DND-41 (cell line): Measurements from ENCODE around the gene MRM2.
"Not testable (repeated sequence)": the region's sequence is repeated elsewhere in the genome, so short reads cannot be mapped to it uniquely, and the experiment has no call there.

ENCODE experiments used
- ATAC-seq: fragments of 200-7000 bp; cut with Tn5 transposase; 3 replicates; pipeline ENCODE4 v1.9.1; 2021; ENCODE audit warnings: low read depth; ENCODE audit not compliant: insufficient read depth
- DNase-seq: peaks from one replicate; pipeline ENCODE4 v3.0.0-alpha.2; 2020
- H2AFZ ChIP-seq: 2 replicates; pipeline ENCODE4 v1.6.0; 2012; ENCODE audit warnings: low read depth, low read length
- H3K27ac ChIP-seq: 2 replicates; pipeline ENCODE4 v1.5.1; 2012; ENCODE audit warnings: low read length, inconsistent platforms
- H3K27me3 ChIP-seq: fragments of 200-600 bp; sonication (generic); 2 replicates; pipeline ENCODE4 v1.6.0; 2012; ENCODE audit warnings: low read length, mild to moderate bottlenecking, inconsistent platforms; ENCODE audit not compliant: insufficient read depth, poor library complexity
- H3K36me3 ChIP-seq: 2 replicates; pipeline ENCODE4 v1.5.1; 2012; ENCODE audit warnings: low read length, inconsistent platforms; ENCODE audit not compliant: insufficient read depth
- H3K4me1 ChIP-seq: 2 replicates; pipeline ENCODE4 v1.5.1; 2012; ENCODE audit warnings: mild to moderate bottlenecking, low read length; ENCODE audit not compliant: insufficient read depth
- H3K4me2 ChIP-seq: 2 replicates; pipeline ENCODE4 v1.6.0; 2012; ENCODE audit warnings: mild to moderate bottlenecking, moderate library complexity, low read length, inconsistent platforms; ENCODE audit not compliant: insufficient read depth
- H3K4me3 ChIP-seq, 2 experiments: fragments of 200-600 bp in 1 of 2; shearing (Covaris generic) in 1 of 2; 2 replicates each; pipeline ENCODE4 v1.5.1; 2012 to 2016; ENCODE audit warnings: inconsistent platforms in 2 of 2, low read length in 2 of 2, mild to moderate bottlenecking in 2 of 2, low read depth in 1 of 2, moderate library complexity in 1 of 2
- H3K79me2 ChIP-seq: 2 replicates; pipeline ENCODE4 v1.6.0; 2012; ENCODE audit warnings: low read length, inconsistent platforms; ENCODE audit not compliant: insufficient read depth
- H3K9ac ChIP-seq: 2 replicates; pipeline ENCODE4 v1.6.0; 2012; ENCODE audit warnings: low read depth, mild to moderate bottlenecking, inconsistent platforms, low read length, moderate library complexity
- H3K9me3 ChIP-seq: 2 replicates; pipeline ENCODE4 v1.5.1; 2012; ENCODE audit warnings: low read length, moderate library complexity, mild to moderate bottlenecking, inconsistent platforms; ENCODE audit not compliant: insufficient read depth, severe bottlenecking
- H4K20me1 ChIP-seq: 2 replicates; pipeline ENCODE4 v1.6.0; 2012; ENCODE audit warnings: low read length; ENCODE audit not compliant: insufficient read depth
- EZH2 ChIP-seq: IDR thresholded peaks from 3 replicates; pipeline ENCODE4 v1.6.1; 2012; ENCODE audit warnings: borderline replicate concordance, low read depth, mild to moderate bottlenecking, moderate library complexity, low read length, inconsistent platforms; ENCODE audit not compliant: severe bottlenecking
- TF ChIP-seq, protein P1 (sequence below): IDR thresholded peaks from 2 replicates; pipeline ENCODE4 v1.5.1; 2012; ENCODE audit warnings: borderline replicate concordance, low read length, moderate library complexity, mild to moderate bottlenecking; ENCODE audit not compliant: poor library complexity, severe bottlenecking; ENCODE audit errors: extremely low read depth

Gene MRM2

DNA sequence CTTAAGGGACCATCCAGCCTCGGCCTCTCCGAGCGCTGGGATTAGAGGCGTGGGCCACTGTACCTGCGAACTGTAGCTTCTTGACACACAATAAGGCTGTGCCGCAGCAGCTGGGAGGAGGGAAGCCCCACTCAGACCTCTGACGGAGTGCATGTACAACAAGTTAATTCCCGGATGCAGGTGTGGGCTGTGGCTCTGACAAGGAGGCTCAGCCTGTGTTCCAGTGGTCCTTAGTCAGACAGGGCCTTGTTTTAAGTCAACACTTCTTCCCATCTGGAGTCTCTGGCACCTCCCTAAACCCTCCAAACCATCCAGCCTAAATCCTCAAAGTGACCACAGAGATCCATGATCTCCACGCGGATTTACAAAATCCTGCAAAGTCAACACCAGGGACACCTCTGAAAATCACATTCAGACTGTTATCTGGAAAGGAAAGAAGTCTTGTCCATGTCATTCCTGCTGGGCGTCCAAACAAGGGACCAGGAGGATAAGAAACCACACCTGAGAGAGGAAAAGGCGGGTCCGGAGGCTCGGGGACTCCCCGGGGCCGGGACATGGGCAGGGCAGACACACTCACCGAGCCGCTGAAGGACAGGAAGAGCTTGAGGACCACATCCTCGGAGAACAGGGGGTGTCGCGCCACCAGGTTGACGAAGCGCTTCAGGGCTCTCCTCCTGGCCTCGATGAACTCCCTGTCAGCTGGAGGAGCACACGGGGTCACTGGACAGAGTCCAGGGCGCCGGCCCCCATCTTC is 29.4 kb upstream of the MRM2 start:
- H3K27ac ChIP-seq = no peak overlapping the region
- H3K36me3 ChIP-seq = peaks cover 27% of the 10 kb centered on the region
- H3K79me2 ChIP-seq = no peaks in the 10 kb centered on the region
- no peak overlapping the region for H3K4me3 ChIP-seq
- no peak overlapping the region for H3K4me2 ChIP-seq
- no peaks in the 10 kb centered on the region for H3K9me3 ChIP-seq
- ATAC-seq = no peak
- H4K20me1 ChIP-seq = 0 out of 2 replicates have a peak, but pooled peaks cover 4% of the 10 kb centered on the region
- H3K9ac ChIP-seq = no peak overlapping the region
- no peaks in the 10 kb centered on the region for H3K27me3 ChIP-seq
- TF ChIP-seq, protein P1, sequence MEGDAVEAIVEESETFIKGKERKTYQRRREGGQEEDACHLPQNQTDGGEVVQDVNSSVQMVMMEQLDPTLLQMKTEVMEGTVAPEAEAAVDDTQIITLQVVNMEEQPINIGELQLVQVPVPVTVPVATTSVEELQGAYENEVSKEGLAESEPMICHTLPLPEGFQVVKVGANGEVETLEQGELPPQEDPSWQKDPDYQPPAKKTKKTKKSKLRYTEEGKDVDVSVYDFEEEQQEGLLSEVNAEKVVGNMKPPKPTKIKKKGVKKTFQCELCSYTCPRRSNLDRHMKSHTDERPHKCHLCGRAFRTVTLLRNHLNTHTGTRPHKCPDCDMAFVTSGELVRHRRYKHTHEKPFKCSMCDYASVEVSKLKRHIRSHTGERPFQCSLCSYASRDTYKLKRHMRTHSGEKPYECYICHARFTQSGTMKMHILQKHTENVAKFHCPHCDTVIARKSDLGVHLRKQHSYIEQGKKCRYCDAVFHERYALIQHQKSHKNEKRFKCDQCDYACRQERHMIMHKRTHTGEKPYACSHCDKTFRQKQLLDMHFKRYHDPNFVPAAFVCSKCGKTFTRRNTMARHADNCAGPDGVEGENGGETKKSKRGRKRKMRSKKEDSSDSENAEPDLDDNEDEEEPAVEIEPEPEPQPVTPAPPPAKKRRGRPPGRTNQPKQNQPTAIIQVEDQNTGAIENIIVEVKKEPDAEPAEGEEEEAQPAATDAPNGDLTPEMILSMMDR = no peak
- no peaks in the 10 kb centered on the region for H3K4me1 ChIP-seq
- H2AFZ ChIP-seq = no peak overlapping the region
- no peak for DNase-seq

DNA sequence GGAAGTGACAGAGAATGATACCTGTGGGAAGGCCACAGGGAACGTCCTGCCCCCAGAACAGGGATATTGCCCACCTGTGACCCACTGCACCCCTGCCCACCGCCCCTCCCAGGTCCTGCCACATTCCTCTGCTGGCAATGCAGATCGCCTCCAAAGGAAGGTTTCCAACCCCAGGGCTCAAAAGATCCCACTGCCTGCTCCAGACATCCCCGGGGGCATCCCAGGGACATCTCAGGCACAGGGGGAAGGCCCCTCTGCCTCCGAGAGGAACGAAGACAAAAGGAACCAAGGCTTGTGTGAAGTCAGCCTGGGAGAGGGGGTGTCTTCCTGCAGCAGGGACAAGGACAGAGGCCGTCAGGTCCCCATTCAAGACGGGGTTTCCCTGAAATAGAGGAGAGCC is 28.5 kb upstream of the MRM2 start:
- Histone ChIP-seq H3K9me3 (no peaks in the 10 kb centered on the region), H2AFZ (no peak overlapping the region), H3K36me3 (peaks cover 23% of the 10 kb centered on the region), H3K9ac (no peak overlapping the region), H4K20me1 (no peaks in the 10 kb centered on the region), H3K27me3 (no peaks in the 10 kb centered on the region), H3K4me1 (no peaks in the 10 kb centered on the region), H3K27ac (no peak overlapping the region), H3K4me3 (no peak overlapping the region), H3K79me2 (no peaks in the 10 kb centered on the region), H3K4me2 (no peak overlapping the region)
- no peak for DNase-seq
- TF ChIP-seq, protein P1 = no peak
- no peak for TF ChIP-seq EZH2
- ATAC-seq = no peak

DNA sequence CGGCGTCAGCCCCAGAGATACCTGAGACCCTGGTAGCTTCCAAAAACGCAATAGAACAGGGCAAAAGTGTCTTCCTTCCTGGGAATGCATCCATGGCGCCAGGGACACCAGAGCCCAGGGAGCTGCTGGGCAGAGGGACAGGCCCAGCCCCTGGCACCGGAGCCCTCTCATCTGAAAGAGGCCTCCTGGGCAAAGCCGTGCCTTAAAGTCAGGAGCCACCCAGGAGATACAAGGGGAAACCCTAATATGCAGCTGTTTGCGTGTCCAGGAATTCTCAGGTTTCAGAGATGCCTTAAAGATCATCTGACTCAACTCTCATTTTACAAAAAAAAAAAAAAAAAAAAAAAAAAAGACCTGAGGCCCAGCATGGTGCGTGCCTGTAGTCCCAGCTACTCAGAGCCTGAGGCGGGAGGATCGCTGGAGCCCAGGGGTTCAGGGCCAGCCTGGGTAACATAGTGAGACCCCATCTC is 28.0 kb upstream of the MRM2 start:
- no peak for DNase-seq
- H3K27me3 ChIP-seq = no peaks in the 10 kb centered on the region
- H3K9ac ChIP-seq = no peak overlapping the region
- H3K27ac ChIP-seq = no peak overlapping the region
- H3K36me3 ChIP-seq = peaks cover 22% of the 10 kb centered on the region
- H2AFZ ChIP-seq = no peak overlapping the region
- H3K9me3 ChIP-seq = no peaks in the 10 kb centered on the region
- no peak for ATAC-seq
- no peaks in the 10 kb centered on the region for H3K4me1 ChIP-seq
- H3K4me3 ChIP-seq = no peak overlapping the region
- TF ChIP-seq EZH2 = no peak
- TF ChIP-seq, protein P1 = no peak
- no peaks in the 10 kb centered on the region for H3K79me2 ChIP-seq
- no peaks in the 10 kb centered on the region for H4K20me1 ChIP-seq
- H3K4me2 ChIP-seq = no peak overlapping the region

GRCh38 chr7:2269089-2269990 is 27.3 kb upstream of the MRM2 start:
- H3K79me2 ChIP-seq, H3K9ac ChIP-seq, H4K20me1 ChIP-seq, H3K4me2 ChIP-seq, H3K4me1 ChIP-seq, H3K9me3 ChIP-seq, H2AFZ ChIP-seq, DNase-seq, H3K27me3 ChIP-seq, ATAC-seq, H3K4me3 ChIP-seq, H3K27ac ChIP-seq: not testable (repeated sequence)
- peaks cover 17% of the 10 kb centered on the region for H3K36me3 ChIP-seq
